ENCODE data around the gene AIG1. TPM values are rescaled to one million over a fixed set of nuclear protein-coding genes. Genes with fewer than 3 reads are reported as not detected.
A peak's percentile ranks its signal among the peaks of the same experiment; 100 is the strongest.
"Not testable (repeated sequence)": the region's sequence is repeated elsewhere in the genome, so short reads cannot be mapped to it uniquely, and the experiment has no call there.

Gene AIG1
- total RNA-seq, 1 experiment from 2014 or later, result 31.0 TPM

- DNase-seq (ENCODE audit: extremely low read depth, low read depth), result no peak
Observed at GRCh38 chr6:143055213-143055612, 5.5 kb upstream of the AIG1 start.

GRCh38 chr6:143055891-143056290, 4.8 kb upstream of the AIG1 start:
- no peak for DNase-seq (ENCODE audit: extremely low read depth, low read depth)

- DNase-seq (ENCODE audit: extremely low read depth, low read depth), result no peak
Observed at GRCh38 chr6:143058987-143059386, 1.7 kb upstream of the AIG1 start.

GRCh38 chr6:143059663-143060353, 881 bp upstream of the AIG1 start:
- DNase-seq (ENCODE audit: extremely low read depth, low read depth), result no peak

- DNase-seq (ENCODE audit: extremely low read depth, low read depth), result peak; percentile 74
Observed at GRCh38 chr6:143060354-143060805, 309 bp upstream of the AIG1 start.

- no peak for DNase-seq (ENCODE audit: extremely low read depth, low read depth)
Observed at GRCh38 chr6:143061597-143062385, 1.1 kb downstream of the AIG1 start.

GRCh38 chr6:143062551-143062950, 1.9 kb downstream of the AIG1 start:
- no peak for DNase-seq (ENCODE audit: extremely low read depth, low read depth)

- DNase-seq (ENCODE audit: extremely low read depth, low read depth), result no peak
Observed at GRCh38 chr6:143063631-143064030, 2.9 kb downstream of the AIG1 start.

GRCh38 chr6:143064271-143064670, 3.6 kb downstream of the AIG1 start:
- DNase-seq (ENCODE audit: extremely low read depth, low read depth), result no peak

- DNase-seq (ENCODE audit: extremely low read depth, low read depth), result no peak
Observed at GRCh38 chr6:143064951-143065683, 4.4 kb downstream of the AIG1 start.

- DNase-seq (ENCODE audit: extremely low read depth, low read depth), result no peak
Observed at GRCh38 chr6:143068001-143068400, 7.3 kb downstream of the AIG1 start.

GRCh38 chr6:143074101-143074500, 13.4 kb downstream of the AIG1 start:
- no peak for DNase-seq (ENCODE audit: extremely low read depth, low read depth)

GRCh38 chr6:143074670-143075318, 14.1 kb downstream of the AIG1 start:
- no peak for DNase-seq (ENCODE audit: extremely low read depth, low read depth)

- no peak for DNase-seq (ENCODE audit: extremely low read depth, low read depth)
Observed at GRCh38 chr6:143078468-143079324, 18.0 kb downstream of the AIG1 start.

- DNase-seq (ENCODE audit: extremely low read depth, low read depth), result no peak
Observed at GRCh38 chr6:143079325-143079640, 18.6 kb downstream of the AIG1 start.

- DNase-seq (ENCODE audit: extremely low read depth, low read depth), result not testable (repeated sequence)
Observed at GRCh38 chr6:143082274-143082673, 21.6 kb downstream of the AIG1 start.

- not testable (repeated sequence) for DNase-seq (ENCODE audit: extremely low read depth, low read depth)
Observed at GRCh38 chr6:143084019-143084418, 23.3 kb downstream of the AIG1 start.

GRCh38 chr6:143087335-143087734, 26.6 kb downstream of the AIG1 start:
- not testable (repeated sequence) for DNase-seq (ENCODE audit: extremely low read depth, low read depth)

GRCh38 chr6:143087856-143088255, 27.2 kb downstream of the AIG1 start:
- DNase-seq (ENCODE audit: extremely low read depth, low read depth), result no peak
